Fibroblast of skin of abdomen (primary cell): ENCODE data around the gene KHDC4.
"Not testable (repeated sequence)": the region's sequence is repeated elsewhere in the genome, so short reads cannot be mapped to it uniquely, and the experiment has no call there.

Source experiments
- DNase-seq: peaks from one replicate; pipeline ENCODE4 v3.0.0-alpha.2; 2013

KHDC4 gene

DNA sequence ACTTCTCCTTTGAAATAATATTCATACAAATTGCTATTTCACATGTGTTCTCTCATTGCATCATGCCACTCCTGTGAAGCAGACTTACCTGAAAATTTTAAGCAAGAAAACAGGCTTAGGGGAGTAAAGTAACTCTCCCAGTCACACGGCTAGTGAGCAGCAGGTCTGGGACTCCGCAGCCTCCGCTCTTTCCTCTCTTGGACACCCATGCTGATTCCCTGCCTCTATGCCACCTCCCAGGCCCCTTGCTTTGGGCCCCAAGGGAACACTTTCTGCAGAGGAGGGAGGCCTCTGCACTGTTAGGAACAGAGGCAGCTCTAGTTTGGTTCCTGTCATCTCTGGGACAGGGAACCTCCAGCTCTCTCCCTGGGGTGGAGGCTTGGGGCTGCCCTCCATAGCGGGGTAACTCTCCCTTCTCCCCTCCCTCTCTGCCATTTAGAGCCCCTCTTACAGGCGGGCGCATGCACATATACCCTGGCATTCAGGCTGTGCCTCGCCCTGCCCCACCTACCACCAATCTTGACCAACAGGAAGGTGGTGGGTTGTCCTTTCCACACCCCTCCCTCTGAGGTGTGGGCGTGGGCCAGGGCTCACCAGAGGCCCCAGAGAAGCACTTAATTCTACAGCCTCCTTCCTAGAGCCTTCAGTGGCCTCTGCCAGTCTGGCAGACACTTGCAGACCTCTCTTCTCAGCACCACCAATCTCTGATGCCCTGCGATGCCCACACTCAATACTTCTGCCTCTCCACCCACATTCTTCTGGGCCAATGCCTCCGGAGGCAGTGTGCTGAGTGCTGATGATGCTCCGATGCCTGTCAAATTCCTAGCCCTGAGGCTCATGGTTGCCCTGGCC is 7.0 kb upstream of the KHDC4 start, which contains the start of gene RXFP4:
Gene RXFP4 (plus strand): TSS at position 646 of the 852 bp plus-strand sequence. CDS start 72 bp downstream, at position 718.
- DNase-seq, result peak; percentile 26

- DNase-seq, result peak; percentile 62
These were observed 6.3 kb upstream of the KHDC4 start for GRCh38 chr1:155940482-155940992.

GRCh38 chr1:155938220-155938627 is 4.0 kb upstream of the KHDC4 start:
- DNase-seq, result peak; percentile 76

- DNase-seq, result peak; percentile 10
These were observed 850 bp upstream of the KHDC4 start for GRCh38 chr1:155934936-155935590.

DNA sequence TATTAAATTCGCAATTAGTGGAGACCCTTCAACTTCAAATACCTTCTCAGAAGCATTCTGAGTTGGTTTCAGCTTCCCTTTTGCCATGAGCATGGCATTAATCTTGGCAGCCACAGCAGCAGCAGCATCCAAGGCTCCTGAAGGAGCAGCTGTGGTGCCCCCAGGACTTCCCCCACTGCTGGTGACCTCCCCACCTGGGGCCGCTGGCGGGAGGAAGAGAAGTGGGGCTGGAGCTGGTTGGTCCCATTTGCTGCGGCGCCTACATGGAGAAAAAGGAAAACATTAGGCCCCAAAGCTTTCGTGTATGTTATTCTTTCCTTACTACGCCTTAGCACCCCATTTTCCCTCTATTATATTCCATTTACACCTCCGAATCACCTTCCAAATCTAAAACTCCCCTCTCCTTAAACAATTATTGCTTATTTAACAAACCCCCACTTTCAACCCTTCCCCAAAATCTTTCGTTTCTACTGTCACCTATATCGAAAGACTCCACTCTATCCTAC is 569 bp downstream of the KHDC4 start:
- no peak for DNase-seq

DNA sequence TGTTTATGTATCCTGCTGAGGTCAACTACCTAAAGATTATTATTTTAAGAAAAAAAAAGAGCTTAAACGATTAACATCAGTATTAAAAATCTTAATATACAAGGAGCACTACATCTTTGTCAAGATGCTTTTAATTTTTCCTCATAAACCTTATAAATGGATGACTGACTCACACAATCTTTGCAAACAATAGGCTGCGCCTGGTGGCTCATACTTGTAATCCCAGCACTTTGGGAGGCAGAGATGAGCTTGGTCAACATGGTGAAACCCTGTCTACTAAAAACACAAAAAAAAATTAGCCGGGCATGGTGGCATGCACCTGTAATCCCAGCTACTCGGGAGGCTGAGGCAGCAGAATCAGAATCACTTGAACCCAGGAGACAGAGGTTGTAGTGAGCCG is 1.7 kb downstream of the KHDC4 start:
- no peak for DNase-seq

DNA sequence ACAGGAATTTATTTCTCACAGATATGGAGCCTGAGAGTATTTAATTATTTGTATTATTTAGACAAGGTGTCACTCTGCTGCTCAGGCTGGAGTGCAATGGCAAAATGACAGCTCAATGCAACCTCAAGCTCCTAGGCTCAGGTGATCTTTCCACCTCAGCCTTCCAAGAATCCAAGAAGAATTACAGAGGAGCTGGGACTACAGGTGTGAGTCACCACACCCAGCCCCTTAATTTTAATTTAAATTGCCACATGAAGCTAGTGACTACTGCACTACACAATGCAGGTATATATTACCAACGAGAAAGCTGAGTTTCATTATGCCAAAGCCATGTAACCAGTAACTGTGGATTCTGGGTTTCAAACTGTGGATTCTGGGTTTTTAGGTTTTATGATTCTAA is 2.1 kb downstream of the KHDC4 start:
- DNase-seq, result no peak

DNA sequence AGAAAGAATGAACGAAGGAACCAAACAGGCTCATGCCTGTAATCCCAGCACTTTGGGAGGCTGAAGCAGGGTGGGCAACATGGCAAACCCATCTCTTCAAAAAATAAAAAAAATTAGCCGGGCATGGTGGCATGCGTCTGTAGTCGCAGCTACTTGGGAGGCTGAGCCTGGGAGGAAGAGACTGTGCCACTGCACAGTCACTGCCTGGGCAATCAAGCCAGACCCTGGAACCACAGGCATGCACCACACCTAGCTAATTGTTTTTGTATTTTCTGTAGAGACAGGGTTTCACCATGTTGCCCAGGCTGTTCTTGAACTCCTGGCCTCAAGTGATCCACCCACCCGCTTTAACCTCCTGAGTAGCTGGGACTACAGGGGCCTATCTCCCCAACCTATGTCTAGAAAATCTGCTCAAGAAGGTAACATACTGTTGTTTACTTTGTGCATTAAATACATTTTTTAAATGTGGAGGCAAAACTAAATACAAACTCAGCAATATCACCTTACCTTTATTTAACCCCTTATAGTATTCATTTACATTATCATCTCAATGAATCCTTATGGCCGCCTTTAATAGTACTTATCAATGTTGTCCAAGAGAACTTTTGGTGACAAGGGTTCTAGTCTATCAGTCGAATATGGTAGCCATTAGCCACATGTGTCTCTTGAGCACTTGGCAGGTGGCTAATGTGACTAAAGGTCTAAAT is 2.7 kb downstream of the KHDC4 start:
- no peak for DNase-seq

GRCh38 chr1:155930725-155931124 is 3.5 kb downstream of the KHDC4 start:
- DNase-seq, result not testable (repeated sequence)

- DNase-seq, result no peak
These were observed 5.2 kb downstream of the KHDC4 start for GRCh38 chr1:155929057-155929456.

GRCh38 chr1:155925506-155925905 is 8.7 kb downstream of the KHDC4 start:
- no peak for DNase-seq

DNA sequence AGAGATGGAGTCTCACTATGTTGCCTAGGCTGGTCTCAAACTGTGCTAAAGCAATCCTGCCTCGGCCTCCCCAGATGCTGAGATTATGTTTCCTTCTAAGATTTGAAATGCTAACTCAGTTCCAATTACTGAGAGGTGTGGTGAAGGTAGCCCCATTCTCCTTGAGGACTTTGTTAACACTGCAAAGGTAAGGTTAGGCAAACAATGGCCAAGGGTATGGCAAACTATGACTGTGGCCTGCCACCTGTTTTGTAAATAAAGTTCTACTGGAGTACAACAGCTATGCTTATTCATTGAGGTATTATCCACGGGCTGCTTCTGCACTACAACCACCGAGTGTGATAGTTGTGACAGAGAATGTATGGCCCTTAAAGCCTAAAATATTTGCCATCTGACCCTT is 13.5 kb downstream of the KHDC4 start:
- no peak for DNase-seq

DNA sequence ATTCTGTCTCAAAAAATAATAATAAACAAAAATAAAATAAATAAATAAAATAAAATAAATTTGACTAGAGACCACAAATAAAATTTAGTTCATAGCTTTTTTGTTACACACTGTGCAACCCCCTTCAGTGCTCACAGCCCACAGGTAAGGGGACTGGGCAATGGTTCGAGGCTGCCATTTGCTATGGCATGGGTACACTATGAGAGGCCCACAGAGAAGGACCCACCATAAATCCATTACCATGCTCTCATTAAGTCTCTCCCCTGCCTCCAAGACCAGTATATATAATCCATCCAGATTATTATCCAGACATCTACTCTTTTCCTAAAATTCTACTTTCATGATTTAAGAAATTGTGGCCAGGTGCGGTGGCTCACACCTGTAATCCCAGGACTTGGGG is 14.4 kb downstream of the KHDC4 start:
- no peak for DNase-seq

DNA sequence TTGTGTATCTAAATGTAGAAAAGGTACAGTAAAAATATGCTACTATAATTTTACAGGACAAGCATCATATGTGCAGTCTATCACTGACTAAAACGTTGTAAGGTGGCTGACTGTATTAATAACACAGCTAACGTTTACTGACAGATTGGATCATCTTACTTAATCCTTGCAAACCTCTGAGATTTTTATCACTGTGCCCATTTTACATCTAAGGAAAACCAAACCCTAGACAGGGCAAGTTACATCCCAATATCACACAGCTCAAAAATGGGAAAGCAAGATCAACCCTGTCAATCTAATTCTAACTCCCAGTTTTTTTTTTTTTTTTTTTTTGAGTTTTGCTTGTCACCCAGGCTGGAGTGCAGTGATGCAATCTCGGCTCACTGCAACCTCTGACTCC is 15.6 kb downstream of the KHDC4 start:
- no peak for DNase-seq

DNA sequence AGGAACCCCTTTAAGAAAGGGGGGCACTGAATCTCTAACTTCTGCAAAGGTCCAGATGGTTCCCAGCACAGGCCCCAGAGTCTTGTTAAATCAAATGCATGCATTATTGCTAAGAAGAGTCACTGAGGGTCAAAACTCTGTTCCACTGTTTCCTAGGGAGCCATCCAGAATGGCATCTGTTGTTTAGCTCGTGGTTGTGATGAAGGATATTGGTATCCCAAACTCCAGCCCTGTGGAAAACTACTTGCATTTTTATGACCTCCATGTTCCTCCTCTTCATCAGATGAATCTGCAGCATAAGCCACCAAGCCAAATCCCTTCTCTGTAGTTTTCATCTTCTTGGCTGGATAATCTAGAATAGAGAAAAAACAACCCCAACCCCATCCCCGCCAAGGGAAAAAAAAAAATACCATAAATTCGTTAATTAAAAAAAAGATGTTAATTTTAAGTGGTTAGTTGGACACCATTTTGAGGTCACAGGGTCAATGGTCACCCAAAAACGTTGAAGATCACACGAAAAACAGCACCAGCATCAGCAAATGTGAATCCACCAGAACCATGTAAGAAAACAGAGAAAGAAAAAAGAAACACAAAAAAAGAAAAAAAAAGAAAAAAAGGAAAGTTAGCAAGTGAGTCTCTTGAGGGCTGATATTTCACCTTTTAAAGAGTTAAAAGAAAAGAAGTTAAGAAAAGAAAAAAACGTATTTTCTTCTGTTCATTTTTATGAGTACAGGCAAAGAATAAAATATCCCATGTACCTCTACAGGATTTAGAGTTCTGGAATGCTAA is 20.1 kb downstream of the KHDC4 start:
- peak; percentile 55 for DNase-seq

GRCh38 chr1:155912056-155912536 is 22.1 kb downstream of the KHDC4 start:
- no peak for DNase-seq

GRCh38 chr1:155911156-155912055 is 22.8 kb downstream of the KHDC4 start, which contains the start of gene RIT1:
Gene RIT1 (minus strand): TSS chr1:155911349. CDS start chr1:155910761, 588 bp downstream.
- DNase-seq, result peak; percentile 71

GRCh38 chr1:155910621-155911121 is 23.5 kb downstream of the KHDC4 start:
- DNase-seq, result peak; percentile 28

DNA sequence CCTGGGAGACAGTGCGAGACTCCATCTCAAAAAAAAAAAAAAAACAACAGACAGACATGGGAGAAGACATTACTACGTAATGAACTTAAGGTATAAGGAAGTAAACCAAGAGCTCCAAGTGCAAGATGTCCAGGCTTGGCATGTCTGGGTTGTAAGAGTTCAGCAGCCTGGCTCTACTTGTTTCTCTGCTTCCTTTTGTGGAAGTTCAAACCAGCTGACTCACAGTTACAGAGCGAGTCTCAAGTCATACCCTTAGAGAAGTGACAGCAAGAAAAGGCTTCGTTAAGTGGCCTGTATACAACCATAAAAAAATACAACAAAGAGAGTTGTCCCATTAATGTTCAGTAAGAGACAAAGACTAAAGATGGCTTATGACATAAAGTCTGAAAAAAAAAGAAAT is 24.3 kb downstream of the KHDC4 start:
- DNase-seq, result no peak

GRCh38 chr1:155904261-155904660 is 30.0 kb downstream of the KHDC4 start:
- no peak for DNase-seq
